Stomach (tissue), 4 donors: ENCODE measurements around the gene SLC6A8.
"Not testable (repeated sequence)": the region's sequence is repeated elsewhere in the genome, so short reads cannot be mapped to it uniquely, and the experiment has no call there.

Experiments used
- CTCF ChIP-seq, 7 experiments: fragments of 450-650 bp in 4 of 7; fragments of 200-600 bp in 3 of 7; sonication (generic) in 3 of 7; IDR thresholded peaks; one replicate each; pipeline ENCODE4 v1.5.1; 2016 to 2019; ENCODE audit warnings: antibody characterized with exemption in 7 of 7, control low read depth in 2 of 7, mild to moderate bottlenecking in 1 of 7
- EP300 ChIP-seq: sonication (generic); formaldehyde crosslinking; IDR thresholded peaks from one replicate; pipeline ENCODE4 v1.6.1; 2017; ENCODE audit warnings: antibody characterized with exemption
- POLR2A ChIP-seq, 4 donors: fragments of 450-650 bp; IDR thresholded peaks; one replicate each; pipeline ENCODE4 v1.6.1; 2016; ENCODE audit warnings: antibody characterized with exemption in 4 of 4, control low read depth in 2 of 4, mild to moderate bottlenecking in 1 of 4, moderate library complexity in 1 of 4
- POLR2AphosphoS5 ChIP-seq, 3 donors: sonication (generic); formaldehyde crosslinking; IDR thresholded peaks; one replicate each; pipeline ENCODE4 v1.6.1; 2016; ENCODE audit warnings: antibody characterized with exemption in 3 of 3

GRCh38 chrX:153743468-153744209 is 55.9 kb downstream of the SLC6A8 start:
- not testable (repeated sequence) for TF ChIP-seq EP300; CTCF (IDR thresholded peaks at IDR 0.05); POLR2A (IDR thresholded peaks at IDR 0.05)
- TF ChIP-seq POLR2AphosphoS5 (IDR thresholded peaks at IDR 0.05): peak in 1 of 3 donors; percentile 3
